ENCODE data around the gene WDR5B.
"Not testable (repeated sequence)": the region's sequence is repeated elsewhere in the genome, so short reads cannot be mapped to it uniquely, and the experiment has no call there.

- not testable (repeated sequence) for TF ChIP-seq CTCF (IDR thresholded peaks at IDR 0.05; ENCODE audit: poor library complexity, severe bottlenecking); EP300 (conservative IDR thresholded peaks at IDR 0.05; ENCODE audit: poor library complexity, severe bottlenecking); EZH2 (IDR thresholded peaks at IDR 0.05; ENCODE audit: borderline replicate concordance, insufficient read depth, low read length, poor library complexity, severe bottlenecking); SMC3 (conservative IDR thresholded peaks at IDR 0.05; ENCODE audit: poor library complexity); MXI1 (conservative IDR thresholded peaks at IDR 0.05; ENCODE audit: poor library complexity, severe bottlenecking)
- TF ChIP-seq, protein P1, sequence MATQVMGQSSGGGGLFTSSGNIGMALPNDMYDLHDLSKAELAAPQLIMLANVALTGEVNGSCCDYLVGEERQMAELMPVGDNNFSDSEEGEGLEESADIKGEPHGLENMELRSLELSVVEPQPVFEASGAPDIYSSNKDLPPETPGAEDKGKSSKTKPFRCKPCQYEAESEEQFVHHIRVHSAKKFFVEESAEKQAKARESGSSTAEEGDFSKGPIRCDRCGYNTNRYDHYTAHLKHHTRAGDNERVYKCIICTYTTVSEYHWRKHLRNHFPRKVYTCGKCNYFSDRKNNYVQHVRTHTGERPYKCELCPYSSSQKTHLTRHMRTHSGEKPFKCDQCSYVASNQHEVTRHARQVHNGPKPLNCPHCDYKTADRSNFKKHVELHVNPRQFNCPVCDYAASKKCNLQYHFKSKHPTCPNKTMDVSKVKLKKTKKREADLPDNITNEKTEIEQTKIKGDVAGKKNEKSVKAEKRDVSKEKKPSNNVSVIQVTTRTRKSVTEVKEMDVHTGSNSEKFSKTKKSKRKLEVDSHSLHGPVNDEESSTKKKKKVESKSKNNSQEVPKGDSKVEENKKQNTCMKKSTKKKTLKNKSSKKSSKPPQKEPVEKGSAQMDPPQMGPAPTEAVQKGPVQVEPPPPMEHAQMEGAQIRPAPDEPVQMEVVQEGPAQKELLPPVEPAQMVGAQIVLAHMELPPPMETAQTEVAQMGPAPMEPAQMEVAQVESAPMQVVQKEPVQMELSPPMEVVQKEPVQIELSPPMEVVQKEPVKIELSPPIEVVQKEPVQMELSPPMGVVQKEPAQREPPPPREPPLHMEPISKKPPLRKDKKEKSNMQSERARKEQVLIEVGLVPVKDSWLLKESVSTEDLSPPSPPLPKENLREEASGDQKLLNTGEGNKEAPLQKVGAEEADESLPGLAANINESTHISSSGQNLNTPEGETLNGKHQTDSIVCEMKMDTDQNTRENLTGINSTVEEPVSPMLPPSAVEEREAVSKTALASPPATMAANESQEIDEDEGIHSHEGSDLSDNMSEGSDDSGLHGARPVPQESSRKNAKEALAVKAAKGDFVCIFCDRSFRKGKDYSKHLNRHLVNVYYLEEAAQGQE (IDR thresholded peaks at IDR 0.05; ENCODE audit: borderline replicate concordance), result not testable (repeated sequence)
These were observed 28.1 kb upstream of the WDR5B start for GRCh38 chr3:122443762-122444490.

Data from neural cell (in vitro differentiated cells).